ENCODE data around the gene PRUNE2. TPM values are rescaled to one million over a fixed set of nuclear protein-coding genes. Genes with fewer than 3 reads are reported as not detected.

PRUNE2 gene
- total and polyA plus RNA-seq, 2 of the 13 experiments (the other 11 are each of a cell fraction or from before 2014, with no cell fraction given), result 0.02 TPM; not detected in 1

DNA sequence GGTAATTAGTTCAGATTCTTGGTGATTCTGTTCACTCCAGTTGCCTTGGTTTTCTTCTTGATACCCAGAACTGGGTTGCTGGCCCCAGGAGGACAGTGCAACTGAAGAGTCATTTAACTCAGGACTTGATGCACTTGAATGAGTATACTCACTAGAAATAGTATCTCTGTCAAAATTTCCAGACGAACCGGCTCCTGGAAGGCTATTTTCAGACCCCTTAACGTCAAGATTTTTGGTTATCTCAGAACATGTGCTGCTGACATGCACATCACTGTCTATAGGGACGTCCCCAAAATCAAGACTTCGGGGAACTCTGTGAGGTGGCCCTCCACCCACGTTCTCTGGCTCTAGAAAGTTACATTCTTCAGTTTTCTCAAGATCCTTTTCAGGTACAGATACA is 198.4 kb downstream of the PRUNE2 start:
- Histone ChIP-seq H2AFZ (ENCODE audit: low read length) (no peak overlapping the region), H3K9me3 (ENCODE audit: low read length) (no peaks in the 10 kb centered on the region), H3K4me2 (ENCODE audit: low read depth, low read length) (no peak overlapping the region), H3K27ac (ENCODE audit: extremely low read length, insufficient read depth, low read length) (no peak overlapping the region), H3K36me3 (replicated peaks in 1 of 2; ENCODE audit: control insufficient read depth in 1 of 2, insufficient read depth in 2 of 2, low read length in 2 of 2) (no peaks in the 10 kb centered on the region), H3K9ac (ENCODE audit: insufficient read depth, low read depth, low read length) (no peak overlapping the region), H4K20me1 (ENCODE audit: insufficient read depth, low read length) (no peaks in the 10 kb centered on the region), H3K27me3 (ENCODE audit: control insufficient read depth in 1 of 2, insufficient read depth in 2 of 2, low read length in 2 of 2) (peaks cover 0 to 39% of the 10 kb centered on the region in 2 experiments; a peak in 3 of 5 replicates), H3K4me1 (ENCODE audit: insufficient read depth, low read length) (no peaks in the 10 kb centered on the region), H3K79me2 (ENCODE audit: insufficient read depth, low read length) (no peaks in the 10 kb centered on the region), H3K4me3 (replicated peaks in 1 of 3; ENCODE audit: insufficient read depth in 1 of 3, low read depth in 2 of 3, low read length in 3 of 3) (no peak overlapping the region)
- 0% methylated on average over 6 of the region's 6 CpGs for WGBS (ENCODE audit: low lambda C conversion rate)
- TF ChIP-seq NCOA5 (CRISPR knock-in tag; IDR thresholded peaks at IDR 0.05) (no peak), ZNF567 (CRISPR knock-in tag; IDR thresholded peaks at IDR 0.05; ENCODE audit: borderline replicate concordance) (no peak), MTA1 (CRISPR knock-in tag; IDR thresholded peaks at IDR 0.05; ENCODE audit: borderline replicate concordance) (no peak), ZNF570 (CRISPR knock-in tag; IDR thresholded peaks at IDR 0.05; ENCODE audit: borderline replicate concordance) (no peak), STAG1 (CRISPR knock-in tag; IDR thresholded peaks at IDR 0.05) (no peak), GTF3A (CRISPR knock-in tag; conservative IDR thresholded peaks at IDR 0.05) (no peak), ZNF83 (CRISPR knock-in tag; IDR thresholded peaks at IDR 0.05; ENCODE audit: borderline replicate concordance) (no peak)
- TF ChIP-seq, protein P1, sequence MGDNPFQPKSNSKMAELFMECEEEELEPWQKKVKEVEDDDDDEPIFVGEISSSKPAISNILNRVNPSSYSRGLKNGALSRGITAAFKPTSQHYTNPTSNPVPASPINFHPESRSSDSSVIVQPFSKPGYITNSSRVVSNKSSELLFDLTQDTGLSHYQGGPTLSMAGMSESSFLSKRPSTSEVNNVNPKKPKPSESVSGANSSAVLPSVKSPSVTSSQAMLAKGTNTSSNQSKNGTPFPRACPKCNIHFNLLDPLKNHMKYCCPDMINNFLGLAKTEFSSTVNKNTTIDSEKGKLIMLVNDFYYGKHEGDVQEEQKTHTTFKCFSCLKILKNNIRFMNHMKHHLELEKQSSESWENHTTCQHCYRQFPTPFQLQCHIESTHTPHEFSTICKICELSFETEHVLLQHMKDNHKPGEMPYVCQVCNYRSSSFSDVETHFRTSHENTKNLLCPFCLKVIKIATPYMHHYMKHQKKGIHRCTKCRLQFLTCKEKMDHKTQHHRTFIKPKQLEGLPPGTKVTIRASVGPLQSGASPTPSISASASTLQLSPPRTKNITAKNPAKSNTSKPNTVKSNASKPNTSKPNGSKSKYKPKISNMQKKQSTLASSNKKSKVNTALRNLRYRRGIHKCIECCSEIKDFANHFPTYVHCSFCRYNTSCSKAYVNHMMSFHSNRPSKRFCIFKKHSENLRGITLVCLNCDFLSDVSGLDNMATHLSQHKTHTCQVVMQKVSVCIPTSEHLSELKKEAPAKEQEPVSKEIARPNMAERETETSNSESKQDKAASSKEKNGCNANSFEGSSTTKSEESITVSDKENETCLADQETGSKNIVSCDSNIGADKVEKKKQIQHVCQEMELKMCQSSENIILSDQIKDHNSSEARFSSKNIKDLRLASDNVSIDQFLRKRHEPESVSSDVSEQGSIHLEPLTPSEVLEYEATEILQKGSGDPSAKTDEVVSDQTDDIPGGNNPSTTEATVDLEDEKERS (CRISPR knock-in tag; IDR thresholded peaks at IDR 0.05), result no peak
- BruUV-seq (replicated peaks), result no TSS peak
- no peak for FAIRE-seq
- CTCF ChIA-PET (ENCODE audit: low intra/inter-chr PET ratio, low total read pairs), result no interaction called here
- intact Hi-C loops (cut with micrococcal nuclease; ENCODE audit: unreplicated experiment), result no loop called here
- in situ Hi-C loops (cut with HindIII; ENCODE audit: extremely low pct_ligation_motif_present, low pct_unique_long_range_greater_than_20kb), result loop anchor here (5.0 kb wide), 1 partner anchor 40 kb away; no protein-coding TSS in a partner anchor
- no peak for ATAC-seq
- POLR2A ChIA-PET, result no interaction called here
- no peak for DNase-seq (ENCODE audit: low spot score)

All from HepG2 (cell line).